ENCODE measurements around the gene USP34. TPM values are rescaled to one million over a fixed set of nuclear protein-coding genes. Genes with fewer than 3 reads are reported as not detected.

The USP34 gene
- total and polyA plus RNA-seq, 12 donors, result 34.3 to 75.7 (median 58.6) TPM

- no peaks in the 10 kb centered on the region for H3K27me3 ChIP-seq
- H3K36me3 ChIP-seq, result peaks cover 0 to 35% (median 0%) of the 10 kb centered on the region in 9 donors
- intact Hi-C loops (cut with DNase I), result loop anchor here in 2 of 10 donors (5.0 to 10.0 kb wide), 2 partner anchors 38 to 110 kb away; no protein-coding TSS in a partner anchor
- H3K27ac ChIP-seq, result no peak overlapping the region
- no peak for DNase-seq
- no peaks in the 10 kb centered on the region for H3K9me3 ChIP-seq
- no peak for TF ChIP-seq CTCF (IDR thresholded peaks at IDR 0.05)
- 53 to 65% methylated on average over 3 of the region's 3 CpGs for WGBS, 2 donors
- no peak overlapping the region for H3K4me3 ChIP-seq
- peaks cover 0 to 69% (median 49%) of the 10 kb centered on the region in 9 donors for H3K4me1 ChIP-seq
- ATAC-seq, result no peak
Observed at GRCh38 chr2:61465045-61465444, 5.8 kb downstream of the USP34 start.

GRCh38 chr2:61463769-61464475, 7.0 kb downstream of the USP34 start:
- H3K9me3 ChIP-seq, result no peaks in the 10 kb centered on the region
- no peaks in the 10 kb centered on the region for H3K27me3 ChIP-seq
- no peak for TF ChIP-seq CTCF (IDR thresholded peaks at IDR 0.05)
- intact Hi-C loops (cut with DNase I), result loop anchor here in 1 of 10 donors (10.0 kb wide), 1 partner anchor 109 kb away; no protein-coding TSS in a partner anchor
- 82 to 84% methylated on average over 7 of the region's 7 CpGs for WGBS, 2 donors
- no peak overlapping the region for H3K4me3 ChIP-seq
- peaks cover 0 to 71% (median 48%) of the 10 kb centered on the region in 9 donors for H3K4me1 ChIP-seq
- no peak for ATAC-seq
- no peak overlapping the region for H3K27ac ChIP-seq
- DNase-seq, result no peak
- H3K36me3 ChIP-seq, result peaks cover 0 to 35% (median 0%) of the 10 kb centered on the region in 9 donors

GRCh38 chr2:61461404-61461803, 9.5 kb downstream of the USP34 start:
- Histone ChIP-seq H3K9me3 (no peaks in the 10 kb centered on the region), H3K4me3 (no peak overlapping the region), H3K4me1 (peaks cover 0 to 72% (median 61%) of the 10 kb centered on the region in 9 donors), H3K27ac (no peak overlapping the region), H3K36me3 (peaks cover 0 to 11% (median 0%) of the 10 kb centered on the region in 9 donors), H3K27me3 (no peaks in the 10 kb centered on the region)
- no peak for DNase-seq
- intact Hi-C loops (cut with DNase I), result loop anchor here in 1 of 10 donors (10.0 kb wide), 1 partner anchor 107 kb away; no protein-coding TSS in a partner anchor
- TF ChIP-seq CTCF (IDR thresholded peaks at IDR 0.05), result no peak
- WGBS, 2 donors, result 96 to 97% methylated on average over 2 of the region's 2 CpGs
- no peak for ATAC-seq

- ATAC-seq (peak in 1 of 8 donors; percentile 64), DNase-seq (no peak)
- Histone ChIP-seq H3K27me3 (no peaks in the 10 kb centered on the region), H3K27ac (peak overlapping the region in 2 of 10 donors; percentile 51 to 53), H3K4me1 (peaks cover 1 to 73% (median 65%) of the 10 kb centered on the region in 9 donors), H3K36me3 (peaks cover 0 to 9% (median 0%) of the 10 kb centered on the region in 9 donors), H3K4me3 (no peak overlapping the region), H3K9me3 (no peaks in the 10 kb centered on the region)
- intact Hi-C loops (cut with DNase I), result loop anchor here in 1 of 10 donors (10.0 kb wide), 1 partner anchor 105 kb away; no protein-coding TSS in a partner anchor
- no peak for TF ChIP-seq CTCF (IDR thresholded peaks at IDR 0.05)
- 58 to 68% methylated on average over 4 of the region's 4 CpGs for WGBS, 2 donors
Observed at GRCh38 chr2:61460163-61460562, 10.7 kb downstream of the USP34 start.

Measured in heart right ventricle (tissue), 16 donors.